Panc1 (cell line): ENCODE results near the gene SLC49A4. TPM values are rescaled to one million over a fixed set of nuclear protein-coding genes. Genes with fewer than 3 reads are reported as not detected.

Experiments
- ATAC-seq: fragments of 200-7000 bp; cut with Tn5 transposase; 2 replicates; pipeline ENCODE4 v1.9.1; 2020; ENCODE audit warnings: mild to moderate bottlenecking, moderate library complexity
- BruUV-seq: library from RNA; stranded (reverse); fragments of 400-500 nt; replicated peaks from 2 replicates; lab custom pipeline; 2021; lab: Mats Ljungman, UMichigan
- CTCF ChIA-PET: fragments of 300-600 bp; sonication (Branson Sonifier 250); formaldehyde crosslinking; loops from one replicate; lab custom pipeline; 2022; ENCODE audit warnings: antibody characterized with exemption; lab: Charles Lee
- POLR2A ChIA-PET: fragments of 300-600 bp; sonication (Branson Sonifier 250); formaldehyde crosslinking; loops from one replicate; lab custom pipeline; 2022; ENCODE audit warnings: antibody characterized with exemption; lab: Charles Lee
- DNase-seq: peaks from one replicate; pipeline ENCODE4 v3.0.0-alpha.2; 2010; ENCODE audit warnings: low read depth, low spot score
- H3K27ac ChIP-seq: 2 replicates; pipeline ENCODE4 v1.5.1; 2011; ENCODE audit warnings: mild to moderate bottlenecking, low read length, inconsistent platforms
- H3K27me3 ChIP-seq: fragments of 200-500 bp; sonication (Bioruptor generic); 2 replicates; pipeline ENCODE4 v1.6.0; 2014; ENCODE audit warnings: low read length, inconsistent platforms; ENCODE audit not compliant: control insufficient read depth, insufficient read depth
- H3K36me3 ChIP-seq: fragments of 200-500 bp; sonication (Bioruptor generic); 2 replicates; pipeline ENCODE4 v1.5.1; 2014; ENCODE audit warnings: inconsistent platforms, mild to moderate bottlenecking, low read length, moderate library complexity; ENCODE audit not compliant: control insufficient read depth, insufficient read depth
- H3K4me1 ChIP-seq: 2 replicates; pipeline ENCODE4 v1.5.1; 2011; ENCODE audit warnings: inconsistent platforms, mild to moderate bottlenecking, low read length, moderate library complexity; ENCODE audit not compliant: control insufficient read depth, insufficient read depth
- H3K4me3 ChIP-seq, 2 experiments: 2 replicates each; pipeline ENCODE4 v1.5.1; 2011 to 2012; ENCODE audit warnings: low read depth in 2 of 2, low read length in 2 of 2, mild to moderate bottlenecking in 2 of 2, inconsistent platforms in 1 of 2, moderate library complexity in 1 of 2
- H3K9me3 ChIP-seq: fragments of 200-500 bp; sonication (Bioruptor generic); 2 replicates; pipeline ENCODE4 v1.5.1; 2014; ENCODE audit warnings: low read depth, mild to moderate bottlenecking, inconsistent platforms, low read length, moderate library complexity; ENCODE audit not compliant: control insufficient read depth, insufficient read depth
- CTCF ChIP-seq: fragments of 450-650 bp; IDR thresholded peaks from 2 replicates; pipeline ENCODE4 v1.5.1; 2017; ENCODE audit warnings: mild to moderate bottlenecking
- POLR2AphosphoS5 ChIP-seq: IDR thresholded peaks from 2 replicates; pipeline ENCODE4 v1.6.1; 2012; ENCODE audit warnings: mild to moderate bottlenecking, low read depth, low read length, moderate library complexity
- REST ChIP-seq, 2 experiments: IDR thresholded peaks; 2 replicates each; pipeline ENCODE4 v1.6.1; 2011 to 2012; ENCODE audit warnings: low read depth in 2 of 2, control low read depth in 1 of 2, low read length in 1 of 2, mild to moderate bottlenecking in 1 of 2, moderate library complexity in 1 of 2; ENCODE audit not compliant: insufficient read depth in 1 of 2
- SIN3A ChIP-seq: IDR thresholded peaks from 2 replicates; pipeline ENCODE4 v1.6.1; 2012; ENCODE audit warnings: low read depth, mild to moderate bottlenecking, low read length, moderate library complexity, borderline replicate concordance; ENCODE audit not compliant: insufficient read depth
- TCF7L2 ChIP-seq: IDR thresholded peaks from 2 replicates; pipeline ENCODE4 v1.6.1; 2011; ENCODE audit warnings: mild to moderate bottlenecking, low read depth, low read length, inconsistent platforms
- in situ Hi-C: cut with HindIII; loops from 2 replicates; pipeline ENCODE4 v1.10.0; 2016; ENCODE audit warnings: low sequenced_read_pairs, low pct_unique_long_range_greater_than_20kb
- intact Hi-C: fragments of 100-400 bp; cut with micrococcal nuclease; formaldehyde crosslinking; loops from one replicate; pipeline ENCODE4 v1.10.0; 2022; ENCODE audit not compliant: unreplicated experiment
- total RNA-seq: library from RNA; stranded (reverse); gene quantifications from one replicate; pipeline ENCODE4 v1.2.1, GENCODE V29; 2021; ENCODE audit not compliant: unreplicated experiment

Gene SLC49A4
- total RNA-seq, 1 experiment from 2014 or later: 15.9 TPM

GRCh38 chr3:122843604-122844003 lies 48.7 kb downstream of the SLC49A4 start:
- in situ Hi-C loops: no loop called here
- Histone ChIP-seq H3K9me3 (no peaks in the 10 kb centered on the region), H3K36me3 (no peaks in the 10 kb centered on the region), H3K4me3 (no peak overlapping the region), H3K4me1 (no peaks in the 10 kb centered on the region), H3K27me3 (no peaks in the 10 kb centered on the region), H3K27ac (no peak overlapping the region)
- POLR2A ChIA-PET: no interaction called here
- intact Hi-C loops: no loop called here
- TF ChIP-seq POLR2AphosphoS5 (no peak), CTCF (no peak), REST (IDR thresholded peaks at IDR 0.05; ENCODE audit: insufficient read depth in 1 of 2, low read depth in 2 of 2, low read length in 1 of 2) (no peak), SIN3A (no peak), TCF7L2 (no peak)
- DNase-seq (no peak), ATAC-seq (no peak)
- CTCF ChIA-PET: no interaction called here
- BruUV-seq: no TSS peak

- no peaks in the 10 kb centered on the region for H3K27me3 ChIP-seq
- in situ Hi-C loops (no loop called here), intact Hi-C loops (loop anchor here (5.0 kb wide), 1 partner anchor 175 kb away; no protein-coding TSS in a partner anchor)
- no peak for ATAC-seq
- H3K4me1 ChIP-seq: no peaks in the 10 kb centered on the region
- no peak overlapping the region for H3K27ac ChIP-seq
- ChIA-PET CTCF (no interaction called here), POLR2A (no interaction called here)
- no TSS peak for BruUV-seq
- no peaks in the 10 kb centered on the region for H3K9me3 ChIP-seq
- no peak for DNase-seq
- H3K36me3 ChIP-seq: no peaks in the 10 kb centered on the region
- TF ChIP-seq CTCF: no peak
- TF ChIP-seq REST (IDR thresholded peaks at IDR 0.05; ENCODE audit: insufficient read depth in 1 of 2, low read depth in 2 of 2, low read length in 1 of 2): no peak
- TF ChIP-seq SIN3A: no peak
- TF ChIP-seq POLR2AphosphoS5: no peak
- no peak for TF ChIP-seq TCF7L2
- no peak overlapping the region for H3K4me3 ChIP-seq
These were observed 62.1 kb downstream of the SLC49A4 start for GRCh38 chr3:122857019-122857418.
